Measurements from ENCODE around the gene MINDY4. TPM values are rescaled to one million over a fixed set of nuclear protein-coding genes. Genes with fewer than 3 reads are reported as not detected.
"Not testable (repeated sequence)": the region's sequence is repeated elsewhere in the genome, so short reads cannot be mapped to it uniquely, and the experiment has no call there.

MINDY4 gene
- total RNA-seq, 5 donors from 2014 or later (not counting 1 experiment from before 2014, with no cell fraction given), result 0.60 to 1.7 (median 1.2) TPM

DNA sequence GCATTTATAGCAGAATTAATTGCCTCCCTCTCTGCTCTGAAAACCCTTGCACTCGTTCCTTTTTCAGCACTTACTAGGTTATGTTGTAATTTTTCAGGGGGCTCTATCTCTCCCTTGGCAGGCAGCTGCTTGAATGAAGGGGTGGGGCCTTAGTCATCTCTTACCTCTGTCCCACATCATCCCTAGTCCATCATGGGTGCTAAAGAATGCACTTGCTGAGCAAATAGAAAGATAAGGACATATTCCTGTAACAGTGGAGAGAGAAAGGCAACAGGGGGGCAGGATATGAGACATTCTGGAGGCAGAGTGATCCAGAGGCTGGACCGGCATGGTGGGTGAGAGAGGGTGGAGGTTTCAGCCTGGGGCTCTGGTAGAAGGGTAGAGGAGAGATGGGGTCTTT lies 60.0 kb downstream of the MINDY4 start:
- Histone ChIP-seq H3K9me3 (no peaks in the 10 kb centered on the region), H3K4me3 (ENCODE audit: control insufficient read depth in 1 of 2, extremely low read depth in 1 of 2, low read length in 1 of 2) (no peak overlapping the region), H3K4me1 (ENCODE audit: control insufficient read depth in 1 of 2, extremely low read depth in 1 of 2, insufficient read depth in 2 of 2, low read length in 2 of 2) (peaks cover 0 to 4% of the 10 kb centered on the region in 2 experiments), H3K36me3 (ENCODE audit: control insufficient read depth in 2 of 2, extremely low read depth in 1 of 2, insufficient read depth in 1 of 2, low read length in 1 of 2) (no peaks in the 10 kb centered on the region), H3K27ac (ENCODE audit: low read length) (no peak overlapping the region), H3K27me3 (replicated peaks in 1 of 2; ENCODE audit: control insufficient read depth in 2 of 2, extremely low read depth in 1 of 2, insufficient read depth in 2 of 2, low read length in 1 of 2) (no peaks in the 10 kb centered on the region)
- Mint-ChIP-seq H3K4me3 (no peak overlapping the region), H3K9me3 (peaks cover 10 to 24% (median 18%) of the 10 kb centered on the region in 3 donors), H3K27ac (no peak overlapping the region), H3K4me1 (peaks cover 4 to 24% (median 17%) of the 10 kb centered on the region in 3 donors), H3K27me3 (no peaks in the 10 kb centered on the region), H3K36me3 (peaks cover 22% of the 10 kb centered on the region)
- ATAC-seq (replicated peaks in 1 of 4) (no peak), DNase-seq (no peak)
- WGBS (ENCODE audit: insufficient coverage), result no CpG with 5 or more reads among the region's 2 CpGs
- POLR2A ChIA-PET, result no interaction called here
- CTCF ChIA-PET, result no interaction called here

DNA sequence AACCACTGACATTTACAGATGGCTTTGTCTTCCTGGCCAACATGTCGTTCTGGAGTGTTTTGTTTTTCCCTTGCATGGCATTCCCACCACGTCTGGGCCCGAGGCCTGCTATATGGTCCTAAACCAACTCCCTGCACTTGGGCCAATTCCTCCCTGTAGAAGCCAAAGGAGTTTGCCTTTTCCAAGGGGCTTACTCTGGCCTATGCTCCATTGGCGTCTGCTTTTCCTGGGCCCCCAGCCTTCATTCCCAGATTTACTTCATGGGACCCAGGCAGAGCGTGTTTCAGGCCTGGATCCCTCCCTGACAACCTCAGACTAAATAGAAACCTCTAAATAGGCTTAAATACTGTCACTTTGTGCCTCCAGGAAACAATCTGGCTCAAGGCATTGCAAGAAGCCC lies 60.7 kb downstream of the MINDY4 start:
- no peaks in the 10 kb centered on the region for H3K9me3 ChIP-seq
- POLR2A ChIA-PET, result interaction anchor here in 1 of 2 donors (0.6 kb wide), 1 partner anchor 168 kb away, joined by 4 read pairs; no protein-coding TSS in a partner anchor
- Mint-ChIP-seq H3K27ac (no peak overlapping the region), H3K27me3 (no peaks in the 10 kb centered on the region), H3K4me3 (no peak overlapping the region), H3K36me3 (peaks cover 26% of the 10 kb centered on the region), H3K9me3 (peaks cover 10 to 24% (median 18%) of the 10 kb centered on the region in 3 donors), H3K4me1 (peaks cover 4 to 24% (median 17%) of the 10 kb centered on the region in 3 donors)
- WGBS (ENCODE audit: insufficient coverage), result 81% methylated on average over 5 of the region's 5 CpGs
- no peak for DNase-seq
- H3K27me3 ChIP-seq (replicated peaks in 1 of 2; ENCODE audit: control insufficient read depth in 2 of 2, extremely low read depth in 1 of 2, insufficient read depth in 2 of 2, low read length in 1 of 2), result no peaks in the 10 kb centered on the region
- H3K27ac ChIP-seq (ENCODE audit: low read length), result no peak overlapping the region
- no peak for ATAC-seq (replicated peaks in 1 of 4)
- no peaks in the 10 kb centered on the region for H3K36me3 ChIP-seq (ENCODE audit: control insufficient read depth in 2 of 2, extremely low read depth in 1 of 2, insufficient read depth in 1 of 2, low read length in 1 of 2)
- CTCF ChIA-PET, result no interaction called here
- H3K4me3 ChIP-seq (ENCODE audit: control insufficient read depth in 1 of 2, extremely low read depth in 1 of 2, low read length in 1 of 2), result no peak overlapping the region
- H3K4me1 ChIP-seq (ENCODE audit: control insufficient read depth in 1 of 2, extremely low read depth in 1 of 2, insufficient read depth in 2 of 2, low read length in 2 of 2), result peaks cover 0 to 4% of the 10 kb centered on the region in 2 experiments

DNA sequence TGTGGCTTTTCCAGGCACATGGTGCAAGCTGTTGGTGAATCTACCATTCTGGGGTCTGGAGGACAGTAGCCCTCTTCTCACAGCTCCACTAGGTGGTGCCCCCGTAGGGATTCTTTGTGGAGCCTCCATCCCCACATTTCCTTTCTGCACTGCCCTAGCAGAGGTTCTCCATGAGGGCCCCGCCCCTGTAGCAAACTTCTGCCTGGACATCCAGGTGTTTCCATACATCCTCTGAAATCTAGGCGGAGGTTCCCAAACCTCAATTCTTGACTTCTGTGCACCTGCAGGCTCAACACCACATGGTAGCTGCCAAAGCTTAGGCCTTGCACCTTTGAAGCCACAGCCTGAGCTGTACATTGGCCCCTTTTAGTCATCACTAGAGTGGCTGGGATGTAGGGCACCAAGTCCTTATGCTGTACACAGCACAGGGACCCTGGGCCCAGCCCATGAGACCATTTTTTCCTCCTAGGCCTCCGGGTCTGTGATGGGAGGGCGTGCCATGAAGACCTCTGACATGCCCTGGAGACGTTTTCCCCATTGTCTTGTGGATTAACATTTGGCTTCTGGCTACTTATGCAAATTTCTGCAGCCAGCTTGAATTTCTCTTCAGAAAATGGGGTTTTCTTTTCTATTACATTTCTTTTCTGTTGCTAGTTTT lies 62.9 kb downstream of the MINDY4 start:
- H3K27ac ChIP-seq (ENCODE audit: low read length); H3K4me3 Mint-ChIP-seq; H3K27ac Mint-ChIP-seq; DNase-seq; H3K9me3 ChIP-seq; H3K4me3 ChIP-seq (ENCODE audit: control insufficient read depth in 1 of 2, extremely low read depth in 1 of 2, low read length in 1 of 2); H3K4me1 ChIP-seq (ENCODE audit: control insufficient read depth in 1 of 2, extremely low read depth in 1 of 2, insufficient read depth in 2 of 2, low read length in 2 of 2); H3K27me3 Mint-ChIP-seq; ATAC-seq (replicated peaks in 1 of 4); H3K36me3 ChIP-seq (ENCODE audit: control insufficient read depth in 2 of 2, extremely low read depth in 1 of 2, insufficient read depth in 1 of 2, low read length in 1 of 2); H3K27me3 ChIP-seq (replicated peaks in 1 of 2; ENCODE audit: control insufficient read depth in 2 of 2, extremely low read depth in 1 of 2, insufficient read depth in 2 of 2, low read length in 1 of 2); POLR2A ChIA-PET; CTCF ChIA-PET: not testable (repeated sequence)
- Mint-ChIP-seq H3K9me3 (peaks cover 10 to 24% (median 18%) of the 10 kb centered on the region in 3 donors), H3K36me3 (peaks cover 30% of the 10 kb centered on the region), H3K4me1 (peaks cover 4 to 12% (median 9%) of the 10 kb centered on the region in 3 donors)
- 85% methylated on average over 5 of the region's 6 CpGs for WGBS (ENCODE audit: insufficient coverage)

DNA sequence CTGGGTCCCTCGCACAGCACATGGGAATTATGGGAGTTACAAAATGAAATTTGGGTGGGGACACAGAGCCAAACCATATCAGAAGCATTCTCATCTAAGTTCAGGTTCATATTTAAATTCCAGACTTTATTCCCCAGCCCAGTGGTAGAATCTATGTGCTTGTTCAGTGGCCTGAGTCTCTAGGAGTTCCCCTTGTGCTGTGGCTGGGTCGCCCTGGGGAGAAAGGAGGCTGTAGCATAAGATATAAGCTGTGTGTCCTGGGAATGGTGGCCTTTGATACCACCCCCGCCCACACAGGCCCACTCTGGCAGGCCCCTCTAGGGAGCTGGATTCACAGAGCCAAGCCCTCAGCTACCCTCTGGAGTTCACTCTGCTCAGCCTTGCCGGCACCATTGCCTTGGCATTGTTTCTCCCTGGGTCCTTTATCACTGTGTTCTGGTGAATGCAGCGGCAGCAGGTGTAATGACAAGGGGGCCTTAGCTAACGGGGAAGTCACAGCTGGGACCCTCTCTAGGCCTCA lies 64.2 kb downstream of the MINDY4 start:
- 100% methylated on average over 2 of the region's 6 CpGs for WGBS (ENCODE audit: insufficient coverage)

DNA sequence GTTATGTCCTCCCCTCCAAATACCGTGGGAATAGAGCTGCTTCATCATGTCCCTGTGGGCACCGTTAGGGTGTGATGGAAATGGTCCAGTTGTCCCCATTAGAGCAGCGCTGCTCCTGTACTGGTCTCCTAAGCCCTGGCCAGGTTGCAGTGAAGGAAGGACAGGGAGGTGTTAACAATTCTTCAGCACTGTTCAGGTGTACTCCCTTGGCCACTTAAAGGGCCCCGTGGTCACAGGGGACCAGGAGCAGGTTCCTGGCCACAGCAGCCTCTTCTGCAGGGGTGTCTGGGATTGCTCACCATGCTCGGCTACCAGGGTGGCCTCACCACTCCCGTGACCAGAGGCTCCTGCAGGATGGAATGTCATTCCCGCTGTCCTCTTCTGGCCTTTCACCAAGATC lies 65.8 kb downstream of the MINDY4 start:
- DNase-seq (no peak), ATAC-seq (replicated peaks in 1 of 4) (no peak)
- Histone ChIP-seq H3K36me3 (ENCODE audit: control insufficient read depth in 2 of 2, extremely low read depth in 1 of 2, insufficient read depth in 1 of 2, low read length in 1 of 2) (peaks cover 0 to 2% of the 10 kb centered on the region in 2 donors), H3K4me1 (ENCODE audit: control insufficient read depth in 1 of 2, extremely low read depth in 1 of 2, insufficient read depth in 2 of 2, low read length in 2 of 2) (no peaks in the 10 kb centered on the region), H3K27ac (ENCODE audit: low read length) (no peak overlapping the region), H3K4me3 (ENCODE audit: control insufficient read depth in 1 of 2, extremely low read depth in 1 of 2, low read length in 1 of 2) (no peak overlapping the region), H3K9me3 (no peaks in the 10 kb centered on the region), H3K27me3 (replicated peaks in 1 of 2; ENCODE audit: control insufficient read depth in 2 of 2, extremely low read depth in 1 of 2, insufficient read depth in 2 of 2, low read length in 1 of 2) (no peaks in the 10 kb centered on the region)
- Mint-ChIP-seq H3K9me3 (peaks cover 5 to 20% (median 14%) of the 10 kb centered on the region in 3 donors), H3K4me1 (no peaks in the 10 kb centered on the region), H3K4me3 (no peak overlapping the region), H3K36me3 (peaks cover 23% of the 10 kb centered on the region), H3K27me3 (no peaks in the 10 kb centered on the region), H3K27ac (no peak overlapping the region)
- POLR2A ChIA-PET, result no interaction called here
- CTCF ChIA-PET, result no interaction called here
- WGBS (ENCODE audit: insufficient coverage), result 97% methylated on average over 5 of the region's 7 CpGs

More for the DNA sequence above, 64.2 kb downstream of the MINDY4 start:
- H3K9me3 ChIP-seq, result no peaks in the 10 kb centered on the region
- no peaks in the 10 kb centered on the region for H3K4me1 ChIP-seq (ENCODE audit: control insufficient read depth in 1 of 2, extremely low read depth in 1 of 2, insufficient read depth in 2 of 2, low read length in 2 of 2)
- no peaks in the 10 kb centered on the region for H3K27me3 Mint-ChIP-seq
- ChIA-PET POLR2A (no interaction called here), CTCF (no interaction called here)
- no peak overlapping the region for H3K4me3 Mint-ChIP-seq
- DNase-seq (no peak), ATAC-seq (replicated peaks in 1 of 4) (no peak)
- no peak overlapping the region for H3K27ac Mint-ChIP-seq
- H3K27ac ChIP-seq (ENCODE audit: low read length), result no peak overlapping the region
- peaks cover 30% of the 10 kb centered on the region for H3K36me3 Mint-ChIP-seq
- H3K36me3 ChIP-seq (ENCODE audit: control insufficient read depth in 2 of 2, extremely low read depth in 1 of 2, insufficient read depth in 1 of 2, low read length in 1 of 2), result peaks cover 0 to under 1% of the 10 kb centered on the region in 2 donors
- peaks cover 0 to 5% (median 0%) of the 10 kb centered on the region in 3 donors for H3K4me1 Mint-ChIP-seq
- H3K27me3 ChIP-seq (replicated peaks in 1 of 2; ENCODE audit: control insufficient read depth in 2 of 2, extremely low read depth in 1 of 2, insufficient read depth in 2 of 2, low read length in 1 of 2), result no peaks in the 10 kb centered on the region
- H3K4me3 ChIP-seq (ENCODE audit: control insufficient read depth in 1 of 2, extremely low read depth in 1 of 2, low read length in 1 of 2), result no peak overlapping the region
- H3K9me3 Mint-ChIP-seq, result peaks cover 9 to 24% (median 18%) of the 10 kb centered on the region in 3 donors

DNA sequence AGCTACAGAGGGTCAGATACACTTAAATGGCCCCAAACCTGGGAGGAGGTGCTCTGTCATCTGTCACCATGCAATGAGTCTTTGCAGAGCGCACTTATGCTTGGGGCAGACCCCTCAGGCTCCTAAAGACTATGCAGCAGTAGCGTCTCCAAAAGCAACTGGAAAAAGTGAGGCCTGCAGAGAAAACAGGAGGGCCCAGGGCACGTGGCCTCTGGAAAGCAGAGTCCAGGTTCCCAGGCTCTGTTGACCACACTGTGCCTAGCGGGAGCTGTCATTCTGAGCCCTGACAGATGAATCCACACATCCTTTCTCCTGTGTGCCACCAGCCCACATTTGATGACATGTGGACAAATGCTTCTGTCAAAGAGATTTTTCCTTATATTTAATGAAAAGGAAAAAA lies 66.4 kb downstream of the MINDY4 start:
- Mint-ChIP-seq H3K4me3 (no peak overlapping the region), H3K27me3 (no peaks in the 10 kb centered on the region), H3K4me1 (no peaks in the 10 kb centered on the region), H3K27ac (no peak overlapping the region), H3K9me3 (peaks cover 5 to 20% (median 14%) of the 10 kb centered on the region in 3 donors), H3K36me3 (peaks cover 22% of the 10 kb centered on the region)
- Histone ChIP-seq H3K4me1 (ENCODE audit: control insufficient read depth in 1 of 2, extremely low read depth in 1 of 2, insufficient read depth in 2 of 2, low read length in 2 of 2) (no peaks in the 10 kb centered on the region), H3K27ac (ENCODE audit: low read length) (no peak overlapping the region), H3K27me3 (replicated peaks in 1 of 2; ENCODE audit: control insufficient read depth in 2 of 2, extremely low read depth in 1 of 2, insufficient read depth in 2 of 2, low read length in 1 of 2) (no peaks in the 10 kb centered on the region), H3K36me3 (ENCODE audit: control insufficient read depth in 2 of 2, extremely low read depth in 1 of 2, insufficient read depth in 1 of 2, low read length in 1 of 2) (peaks cover 0 to 2% of the 10 kb centered on the region in 2 donors), H3K9me3 (no peaks in the 10 kb centered on the region), H3K4me3 (ENCODE audit: control insufficient read depth in 1 of 2, extremely low read depth in 1 of 2, low read length in 1 of 2) (no peak overlapping the region)
- DNase-seq (no peak), ATAC-seq (replicated peaks in 1 of 4) (no peak)
- ChIA-PET POLR2A (no interaction called here), CTCF (no interaction called here)
- WGBS (ENCODE audit: insufficient coverage), result 78% methylated on average over 3 of the region's 4 CpGs

Measured in T-cell (primary cell).